Cerebellar cortex (tissue), 1 donor: ENCODE data around the gene DSG1.
"Not testable (repeated sequence)": the region's sequence is repeated elsewhere in the genome, so short reads cannot be mapped to it uniquely, and the experiment has no call there.

ENCODE experiments used
- DNase-seq: peaks from one replicate; pipeline ENCODE4 v3.0.0-alpha.2; 2015; ENCODE audit warnings: low spot score

DSG1 gene

DNA sequence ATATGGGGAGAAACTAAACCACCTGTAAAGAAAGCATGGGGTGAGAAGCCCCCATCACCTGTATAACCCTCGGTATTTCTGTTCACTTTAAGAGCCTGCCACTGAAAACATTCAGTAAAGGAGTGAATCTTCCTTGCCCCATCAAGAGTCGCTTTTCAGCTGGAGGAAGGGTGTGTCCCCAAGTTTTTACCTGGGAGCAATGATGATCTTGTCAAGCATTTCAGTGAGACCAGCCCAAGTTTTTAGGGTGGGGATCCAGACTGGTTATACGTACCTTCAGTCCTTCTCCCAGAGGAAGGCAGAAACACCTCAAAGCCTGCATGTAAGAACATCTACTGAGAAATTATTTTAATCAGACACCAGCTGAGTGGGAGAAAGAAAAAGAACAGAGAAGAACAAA, at the start of gene DSG1:
Gene DSG1 (plus strand): TSS at position 301 of the 400 bp plus-strand sequence. CDS start 141 bp downstream, outside the sequence.
- no peak for DNase-seq

DNA sequence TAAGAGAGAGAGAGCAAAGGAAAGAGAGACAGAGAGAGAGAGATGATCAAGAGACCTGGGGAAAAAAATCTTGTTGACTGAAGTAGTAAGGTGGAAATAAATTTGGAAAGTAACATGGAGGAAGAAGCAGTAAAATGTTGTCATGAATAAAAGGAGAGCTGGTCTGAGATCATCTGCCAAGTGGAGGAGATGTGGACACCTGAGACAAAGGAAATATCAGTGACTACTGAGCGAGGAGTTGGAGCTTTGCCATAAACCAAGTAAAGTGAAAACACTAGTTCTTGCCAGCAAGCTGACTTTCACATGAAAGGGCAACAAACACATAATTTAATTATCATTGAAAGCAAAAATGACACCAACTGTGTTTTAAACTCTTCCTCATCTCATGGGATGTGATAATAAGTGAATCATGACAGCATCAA, 49.0 kb upstream of the DSG1 start:
- DNase-seq: no peak

DNA sequence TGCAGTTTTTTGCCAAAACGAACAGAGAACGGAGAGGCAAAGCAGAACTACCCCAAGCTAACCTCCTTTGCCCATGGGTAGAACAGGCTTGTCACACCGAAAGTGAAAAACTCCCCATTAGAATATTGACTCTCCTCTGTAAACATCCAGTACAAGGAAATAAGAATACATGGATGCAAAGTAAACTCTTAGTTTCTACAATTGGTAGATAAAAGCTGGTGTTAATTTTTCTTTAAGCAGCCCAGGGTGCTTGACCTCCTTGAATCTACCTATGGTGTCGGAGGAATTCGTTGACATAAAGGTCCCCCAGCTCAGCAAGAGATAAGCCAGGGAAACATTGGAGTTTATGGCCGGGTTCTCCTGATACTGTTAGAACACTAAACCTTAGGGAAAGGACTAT, 48.4 kb upstream of the DSG1 start:
- DNase-seq: no peak

DNA sequence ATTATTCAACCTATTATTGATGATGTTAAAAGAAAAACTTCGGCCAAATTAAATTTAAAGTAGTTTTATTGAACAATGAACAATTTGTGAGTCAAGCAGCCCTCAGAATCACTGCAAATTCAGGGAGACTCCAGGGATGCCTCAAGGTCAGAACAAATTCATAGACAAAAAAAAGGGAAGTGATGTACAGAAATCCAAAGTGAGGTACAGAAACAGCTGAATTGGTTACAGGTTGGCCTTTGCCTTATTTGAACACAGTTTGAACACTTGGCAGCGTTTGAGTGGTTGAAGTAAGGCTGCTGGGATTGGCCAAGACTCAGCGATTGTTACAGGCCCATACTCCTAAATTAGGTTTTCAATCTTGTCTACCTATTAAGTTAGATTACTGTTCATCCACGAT, 47.4 kb upstream of the DSG1 start:
- DNase-seq: no peak

DNA sequence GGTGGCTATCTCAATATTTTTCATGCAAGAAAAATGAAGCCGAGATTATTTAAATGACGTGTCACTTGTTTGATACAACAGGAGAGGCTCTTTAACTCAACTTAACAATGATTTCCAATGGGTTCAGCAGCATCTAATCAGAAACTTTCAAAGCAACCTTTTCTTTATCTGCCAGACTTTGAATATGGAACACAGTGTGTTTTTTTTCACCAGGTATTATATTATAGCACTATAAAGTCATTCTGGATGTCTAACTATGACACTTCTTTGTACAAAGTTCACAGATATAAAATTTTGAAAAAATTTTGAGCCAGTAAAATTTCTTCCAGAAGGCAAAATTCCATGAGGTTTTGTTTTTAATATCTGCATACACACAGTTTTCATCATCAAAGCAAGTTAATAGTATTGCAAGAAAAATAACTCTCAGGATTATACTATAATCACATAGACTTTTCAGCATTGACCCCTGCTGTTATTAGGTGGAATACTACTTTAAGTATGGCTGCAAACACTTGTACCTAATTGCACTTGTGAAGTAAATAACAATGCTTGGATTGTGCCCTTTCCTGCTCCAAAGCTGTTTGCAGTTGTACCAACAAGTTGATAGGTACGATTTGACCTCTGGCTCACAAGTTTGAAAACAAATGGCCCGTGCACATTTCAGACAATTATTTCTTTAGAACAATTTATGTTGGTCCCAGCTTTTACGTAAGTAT, 44.0 kb upstream of the DSG1 start:
- DNase-seq: no peak

DNA sequence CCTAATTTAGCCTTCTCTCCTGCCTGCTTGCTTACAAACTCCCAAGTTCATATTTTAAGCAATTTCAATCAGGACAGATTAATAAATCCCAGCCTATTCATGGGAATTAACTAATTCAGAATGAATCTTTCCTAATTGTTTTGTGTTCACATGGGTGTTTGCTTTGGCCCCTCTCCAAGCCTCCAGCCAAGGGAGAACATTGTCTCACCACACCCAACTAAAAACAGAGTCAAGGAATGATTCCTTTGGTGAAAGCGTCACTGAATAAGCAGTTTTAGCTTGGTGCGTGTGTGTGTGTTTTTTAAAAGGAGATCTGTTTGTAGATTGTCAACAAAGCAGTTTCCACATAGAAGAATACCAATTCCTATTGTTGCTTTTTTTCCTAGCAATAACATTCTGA, 43.0 kb upstream of the DSG1 start:
- DNase-seq: no peak

DNA sequence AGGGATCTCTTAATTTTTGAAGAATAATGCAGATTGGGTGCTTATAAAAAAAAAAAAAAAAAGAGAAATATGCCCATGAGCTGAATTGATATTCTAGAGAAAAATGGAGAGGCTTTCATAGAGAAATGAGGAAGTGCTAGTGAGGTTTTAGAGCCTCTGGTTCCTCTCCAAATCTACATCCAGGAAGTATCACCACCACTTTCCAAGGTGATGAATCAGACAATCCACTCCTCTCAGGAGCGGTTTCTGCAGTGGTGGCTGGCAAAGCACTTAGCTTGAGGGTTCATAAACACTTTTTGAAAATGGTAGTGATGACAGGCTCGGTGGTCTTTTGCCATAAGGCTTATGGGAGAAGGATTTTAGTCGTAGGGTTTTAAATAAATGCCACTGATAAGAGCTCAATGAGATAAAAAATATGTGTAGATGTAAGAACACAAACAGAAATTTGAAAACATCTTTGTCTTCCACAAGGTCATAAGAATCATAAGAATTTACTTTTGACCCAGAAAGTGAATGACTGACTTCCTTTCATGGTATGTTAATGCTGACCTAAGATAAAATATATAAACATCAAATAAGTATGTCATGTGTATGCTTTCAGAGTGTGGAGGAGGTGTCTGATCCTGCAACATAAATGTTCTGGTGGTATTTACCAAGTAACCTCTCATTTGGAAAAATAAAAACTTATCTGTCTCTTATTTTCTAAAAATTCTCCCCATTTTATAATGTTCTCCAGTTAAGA, 42.1 kb upstream of the DSG1 start:
- DNase-seq: no peak

DNA sequence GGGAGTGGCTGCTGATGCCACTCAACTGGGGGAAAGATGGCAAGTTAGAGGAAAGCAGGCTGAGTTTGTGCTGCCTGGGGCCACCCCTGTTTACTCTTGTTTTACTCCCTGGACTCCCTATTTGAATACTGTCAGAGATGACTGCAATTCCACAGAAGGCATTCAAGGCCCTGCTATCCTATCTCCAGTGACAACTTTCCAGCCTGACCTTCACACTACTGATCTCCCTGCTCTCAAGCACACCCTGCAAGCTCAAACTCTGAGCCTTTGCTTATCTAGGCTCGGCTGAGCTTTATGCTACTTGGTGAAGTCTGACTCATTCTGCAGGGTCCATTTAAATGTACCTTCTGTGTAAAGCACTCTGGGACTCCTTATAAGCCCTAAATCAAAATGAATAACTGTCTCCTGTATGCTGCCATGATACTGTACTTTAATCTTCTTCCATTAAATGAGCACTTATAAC, 39.3 kb upstream of the DSG1 start:
- no peak for DNase-seq

DNA sequence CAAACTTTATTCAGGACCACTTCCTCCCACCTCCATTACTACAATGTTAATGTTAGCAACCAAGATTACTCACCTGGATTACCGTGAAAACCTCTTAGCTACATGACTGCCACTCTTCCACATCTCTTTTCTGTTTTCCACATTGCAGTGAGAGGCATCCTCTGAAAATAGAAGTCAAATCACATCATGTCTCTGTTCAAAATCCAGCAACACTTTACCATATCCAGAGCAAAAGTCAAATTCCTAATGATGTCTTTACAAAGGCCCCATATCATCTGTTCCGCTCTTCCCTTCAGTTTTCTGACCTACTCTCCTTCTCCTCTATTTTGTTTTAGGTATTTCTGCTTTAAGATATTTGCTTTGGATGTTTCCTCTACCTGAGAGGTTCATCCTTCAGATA, 37.5 kb upstream of the DSG1 start:
- no peak for DNase-seq

DNA sequence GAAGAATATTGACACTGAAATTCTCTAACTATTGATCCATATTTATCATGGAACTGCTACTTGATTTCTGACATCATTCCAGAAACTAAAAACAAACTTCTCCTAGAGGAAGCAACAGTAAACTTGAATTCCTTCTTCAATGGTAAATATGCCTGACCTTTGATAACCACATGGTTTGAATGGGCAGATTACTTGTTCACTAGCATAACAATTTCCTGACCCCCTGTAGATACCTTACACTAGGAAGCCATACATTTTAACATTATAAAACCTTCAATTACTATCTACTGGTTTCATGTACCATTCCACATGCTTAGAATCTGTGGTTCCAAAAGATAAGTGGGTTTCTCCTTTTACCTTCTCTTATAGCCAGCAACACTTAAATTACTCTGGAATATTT, 36.5 kb upstream of the DSG1 start:
- DNase-seq: no peak

DNA sequence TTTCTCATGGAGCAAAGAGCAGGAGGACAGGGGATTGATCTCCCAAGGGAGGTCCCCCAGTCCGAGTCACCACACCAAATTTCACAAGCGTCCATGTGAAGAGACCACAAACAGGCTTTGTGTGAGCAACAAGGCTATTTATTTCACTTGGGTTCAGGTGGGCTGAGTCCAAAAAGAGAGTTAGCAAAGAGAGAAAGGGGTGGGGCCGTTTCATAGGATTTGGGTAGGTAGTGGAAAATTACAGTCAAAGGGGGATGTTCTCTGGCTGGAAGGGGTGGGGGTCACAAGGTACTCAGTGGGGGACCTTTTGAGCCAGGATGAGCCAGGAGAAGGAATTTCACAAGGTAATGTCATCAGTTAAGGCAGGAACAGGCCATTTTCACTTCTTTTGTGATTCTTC, 28.5 kb upstream of the DSG1 start:
- not testable (repeated sequence) for DNase-seq

DNA sequence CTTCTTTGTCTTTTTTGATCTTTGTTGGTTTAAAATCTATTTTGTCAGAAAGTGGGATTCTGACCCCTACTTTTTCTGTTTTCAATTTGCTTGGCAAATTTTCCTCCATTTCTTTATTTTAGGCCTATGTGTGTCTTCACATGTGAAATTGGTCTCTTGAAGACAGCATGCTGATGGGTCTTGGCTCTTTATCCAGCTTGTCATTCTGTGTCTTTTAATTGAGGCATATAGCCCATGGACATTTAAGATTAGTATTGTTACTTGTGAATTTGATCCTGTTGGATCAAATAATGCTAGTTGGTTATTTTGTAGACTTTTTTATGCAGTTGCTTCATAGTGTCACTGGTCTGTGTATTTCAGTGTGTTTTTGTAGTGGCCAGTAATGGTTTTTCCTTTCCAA, 26.3 kb upstream of the DSG1 start:
- no peak for DNase-seq

DNA sequence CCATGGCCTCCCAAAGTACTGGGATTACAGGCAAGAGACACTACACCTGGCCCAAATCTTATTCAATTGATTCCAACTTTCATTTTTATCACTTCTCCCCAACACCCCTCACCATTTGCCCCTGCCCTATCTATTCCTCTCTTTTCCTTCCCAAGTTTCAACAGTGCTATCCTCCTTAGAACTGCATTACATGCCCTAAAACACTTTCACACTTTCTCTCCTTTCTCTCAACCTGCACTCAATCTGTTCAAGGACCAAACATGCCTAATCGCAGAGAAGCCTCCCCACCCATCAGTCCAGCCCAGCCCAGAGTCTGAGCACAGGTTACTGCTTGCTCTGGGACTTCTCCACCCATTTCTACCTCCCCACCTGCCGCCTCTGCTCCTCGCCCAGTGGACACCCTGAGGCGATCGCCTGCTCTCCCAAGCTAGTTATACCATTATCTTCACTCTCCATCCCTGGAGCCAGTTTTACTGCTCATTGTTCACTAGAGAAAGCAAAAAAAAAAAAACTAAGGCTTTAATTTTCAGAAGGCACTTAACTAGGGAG, 23.7 kb upstream of the DSG1 start:
- DNase-seq: no peak

DNA sequence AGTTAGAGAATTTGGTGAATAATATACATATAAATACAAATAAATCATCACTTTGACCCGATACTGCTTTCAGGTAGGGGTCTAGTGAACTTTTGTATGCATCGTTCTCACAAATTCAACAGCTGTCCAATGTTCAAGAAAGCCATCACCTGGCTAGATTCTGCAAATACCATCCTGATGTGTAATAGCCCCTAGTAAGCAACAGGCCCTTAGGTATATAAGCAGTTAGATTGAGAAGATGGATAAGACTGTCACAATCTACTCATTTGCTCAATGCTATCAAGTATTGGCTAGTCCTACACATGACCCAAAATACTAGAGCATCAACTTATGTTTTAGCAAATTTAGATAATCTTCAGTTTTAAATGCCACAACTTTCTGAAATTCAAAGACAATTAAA, 20.7 kb upstream of the DSG1 start:
- DNase-seq: no peak

DNA sequence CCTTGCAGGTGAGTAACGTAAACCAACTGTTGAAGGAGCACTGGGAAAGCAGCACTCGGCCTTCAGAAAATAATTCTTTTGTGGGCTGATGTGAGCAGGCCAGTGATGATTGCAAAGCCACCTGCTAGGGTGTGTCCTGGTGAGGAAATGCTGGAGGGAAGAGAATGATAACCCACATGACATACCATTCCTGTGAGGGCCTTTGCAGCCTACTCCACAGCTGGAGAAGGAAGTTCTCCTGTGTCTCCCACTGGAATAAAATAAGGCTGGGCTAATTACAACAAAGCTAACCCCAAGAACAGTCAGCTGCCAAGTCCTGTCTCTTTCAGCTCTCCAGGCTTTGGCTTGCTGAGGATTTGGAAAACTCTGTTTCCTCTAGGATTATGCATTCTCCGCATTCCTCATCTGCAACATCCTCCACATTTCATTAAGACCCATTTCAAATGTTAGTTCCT, 16.7 kb upstream of the DSG1 start:
- DNase-seq: no peak

DNA sequence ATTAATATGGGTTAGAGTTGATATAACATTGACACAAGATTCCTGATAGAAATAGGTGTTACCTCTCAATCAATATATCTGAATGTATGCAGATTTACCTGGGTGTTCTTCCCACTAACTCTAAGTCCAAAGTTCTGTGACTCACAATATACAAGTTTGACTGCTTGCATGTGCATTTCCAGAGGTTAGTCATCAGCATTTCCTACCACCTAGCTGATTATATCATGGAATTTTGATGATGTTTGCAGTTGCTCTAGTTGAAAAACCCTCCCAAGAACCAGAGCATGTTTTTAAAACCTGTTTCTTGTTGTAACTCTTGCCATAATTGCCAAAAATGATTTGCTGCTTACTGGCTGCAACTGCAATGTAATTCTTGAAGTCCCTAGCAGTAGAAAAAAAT, 15.0 kb upstream of the DSG1 start:
- no peak for DNase-seq

DNA sequence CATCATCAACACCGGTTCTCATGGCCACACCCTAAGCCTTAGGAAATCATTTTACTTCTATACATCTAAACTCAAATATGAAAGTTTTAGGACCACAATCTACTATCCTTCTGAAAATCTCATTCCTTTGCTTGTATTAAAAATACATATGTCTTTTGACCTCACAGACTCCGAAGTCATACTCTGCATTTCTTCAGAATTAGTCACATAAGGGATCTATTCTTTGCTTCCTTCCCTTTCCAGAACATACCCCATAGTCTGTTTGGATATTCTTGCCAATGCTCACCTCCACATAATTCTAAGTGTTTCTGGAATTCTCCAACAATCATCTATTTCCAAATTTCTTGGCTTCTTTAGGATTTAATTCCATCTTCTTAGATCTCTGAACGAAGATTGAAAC, 14.2 kb upstream of the DSG1 start:
- no peak for DNase-seq

DNA sequence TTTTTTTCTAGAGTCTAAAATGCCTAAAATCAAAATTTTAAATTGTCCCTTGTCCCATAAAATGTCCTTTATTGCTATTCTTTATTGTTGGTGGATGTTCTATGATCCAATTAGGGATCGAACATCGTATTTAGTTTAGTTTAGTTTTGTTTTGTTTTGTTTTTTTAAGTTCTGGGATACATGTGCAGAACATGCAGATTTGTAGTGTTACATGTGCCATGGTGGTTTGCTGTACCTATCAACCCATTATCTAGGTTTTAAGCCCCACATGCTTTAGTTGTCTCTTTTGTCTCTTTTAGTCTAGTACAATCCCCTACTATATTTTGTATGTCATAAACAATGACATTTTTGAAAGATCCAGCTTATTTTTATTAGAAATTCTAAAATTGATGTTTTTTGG, 8.8 kb upstream of the DSG1 start:
- DNase-seq: no peak

DNA sequence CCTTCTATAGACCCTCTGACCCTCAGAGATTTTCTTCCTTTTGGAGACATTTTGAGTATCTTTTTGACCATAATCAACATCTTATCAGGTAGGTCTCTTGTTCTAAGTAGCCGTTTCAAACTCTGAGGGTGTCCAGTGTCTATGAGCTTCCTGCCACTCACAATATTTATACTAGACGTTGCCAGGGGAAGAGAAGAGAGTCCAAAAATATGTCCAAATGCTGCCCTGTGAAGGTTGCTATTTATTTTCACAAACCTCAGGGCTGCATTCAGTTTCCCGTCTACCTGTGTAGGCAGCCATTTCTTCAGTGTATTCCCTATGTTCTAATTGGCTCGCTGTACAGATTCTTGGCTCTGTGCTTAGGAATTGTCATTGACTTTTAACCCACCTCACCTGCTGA, 986 bp upstream of the DSG1 start:
- no peak for DNase-seq

DNA sequence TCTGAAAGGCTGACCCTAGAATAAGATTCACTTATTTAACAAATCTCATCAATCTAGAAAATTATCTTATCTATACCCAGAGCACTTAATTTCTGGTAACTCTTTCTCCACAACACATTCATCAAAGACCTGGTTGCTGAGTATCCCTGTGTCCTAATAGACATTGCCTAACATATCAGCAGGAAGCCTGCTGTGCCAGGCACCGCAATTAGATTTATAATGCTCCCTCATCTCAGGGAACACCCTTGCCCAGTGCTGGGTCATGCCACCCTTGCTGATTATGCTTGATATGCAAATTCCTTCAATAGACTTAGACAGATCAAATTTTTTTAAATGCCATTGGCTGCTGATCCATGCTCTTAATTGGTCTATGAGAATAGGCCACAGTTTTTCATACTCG, 3.8 kb downstream of the DSG1 start:
- no peak for DNase-seq

DNA sequence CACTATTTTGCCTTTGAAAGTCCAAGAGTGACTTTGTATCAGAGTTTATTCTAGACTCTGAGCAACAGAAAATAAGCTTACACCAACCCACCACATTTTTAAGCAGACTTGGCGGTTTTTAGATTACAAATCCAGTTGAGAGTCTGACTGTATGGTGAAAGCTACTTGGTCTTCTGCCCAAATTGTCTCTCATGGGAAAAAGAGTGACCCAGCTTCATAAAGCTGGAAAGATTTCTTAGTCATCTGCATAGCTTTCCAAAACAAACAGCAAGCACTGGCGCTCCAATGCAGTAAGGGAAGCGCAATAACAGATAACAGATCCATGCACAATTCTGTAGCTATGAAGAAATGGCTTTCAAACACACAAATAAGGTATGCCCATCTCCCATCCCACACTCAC, 7.1 kb downstream of the DSG1 start:
- DNase-seq: no peak

DNA sequence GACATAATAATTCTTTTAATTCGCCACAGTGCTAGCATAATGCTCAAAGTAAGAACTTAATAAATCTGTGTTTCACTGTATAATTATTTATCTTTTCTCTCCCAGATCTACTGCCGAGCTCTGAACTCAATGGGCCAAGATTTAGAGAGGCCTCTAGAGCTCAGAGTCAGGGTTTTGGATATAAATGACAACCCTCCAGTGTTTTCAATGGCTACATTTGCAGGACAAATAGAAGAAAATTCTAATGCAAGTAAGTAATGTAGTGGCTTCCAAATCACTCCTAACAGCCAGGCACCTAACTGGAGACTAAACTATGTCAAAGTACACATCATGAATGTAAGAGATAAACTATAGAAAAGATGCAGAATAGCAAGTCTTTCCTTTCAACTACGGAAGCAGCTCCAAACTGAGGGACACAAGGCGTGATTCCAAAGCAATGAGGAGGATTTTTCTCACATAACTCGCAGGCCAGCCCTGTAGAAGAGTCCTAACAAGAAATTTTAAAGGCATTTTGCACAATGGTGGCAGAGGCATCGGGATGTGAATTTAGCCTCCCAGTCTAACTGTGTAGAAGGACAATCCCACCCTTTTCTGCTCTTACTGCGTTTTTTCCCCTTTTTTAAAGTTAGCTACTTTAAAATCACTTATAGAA, 12.0 kb downstream of the DSG1 start:
- DNase-seq: no peak

DNA sequence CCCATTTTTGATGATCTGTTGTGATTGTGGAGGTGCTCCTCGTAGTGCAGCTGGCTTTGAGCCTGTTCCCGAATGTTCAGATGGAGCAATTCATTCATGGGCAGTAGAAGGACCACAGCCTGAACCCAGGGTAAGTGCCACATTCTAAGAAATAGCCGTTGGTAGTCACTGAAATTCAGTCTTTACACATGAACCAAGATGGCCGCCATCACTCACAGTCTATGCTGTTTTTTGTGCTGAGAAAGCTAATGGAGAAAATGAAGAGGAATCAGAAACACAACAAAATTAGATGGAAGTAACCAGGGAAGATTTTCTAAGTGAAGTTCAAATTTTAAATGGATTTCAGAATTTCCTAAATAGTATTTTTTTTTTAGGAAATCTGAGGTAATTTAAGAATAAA, 25.5 kb downstream of the DSG1 start:
- DNase-seq: no peak
